Caco-2 (cell line): ENCODE data around the gene CUL4A. TPM values are rescaled to one million over a fixed set of nuclear protein-coding genes. Genes with fewer than 3 reads are reported as not detected.

ENCODE experiments used
- BruUV-seq: library from RNA; stranded (reverse); fragments of 400-500 nt; replicated peaks from 2 replicates; lab custom pipeline; 2021; lab: Mats Ljungman, UMichigan
- CTCF ChIA-PET: fragments of 300-600 bp; sonication (Branson Sonifier 250); formaldehyde crosslinking; loops from one replicate; lab custom pipeline; 2022; ENCODE audit warnings: antibody characterized with exemption; lab: Charles Lee
- POLR2A ChIA-PET: fragments of 300-600 bp; sonication (Branson Sonifier 250); formaldehyde crosslinking; loops from one replicate; lab custom pipeline; 2022; ENCODE audit warnings: antibody characterized with exemption; lab: Charles Lee
- DNase-seq, 2 experiments: peaks; one replicate each; pipeline versions ENCODE4 v3.0.0 to v3.0.0-alpha.2; 2020 to 2022
- H3K27me3 ChIP-seq: replicated peaks from 2 replicates; pipeline ENCODE4 v1.6.0; 2011; ENCODE audit warnings: low read length; ENCODE audit not compliant: control insufficient read depth, insufficient read depth
- H3K36me3 ChIP-seq: 2 replicates; pipeline ENCODE4 v1.5.1; 2011; ENCODE audit warnings: low read length; ENCODE audit not compliant: control insufficient read depth, insufficient read depth
- H3K4me1 ChIP-seq: fragments of 250-450 bp; sonication (Bioruptor Pico); 2 replicates; pipeline ENCODE4 v1.5.1; 2020; ENCODE audit warnings: mild to moderate bottlenecking
- H3K4me3 ChIP-seq: 2 replicates; pipeline ENCODE4 v1.5.1; 2011; ENCODE audit warnings: low read depth, mild to moderate bottlenecking, control low read depth, low read length
- H3K9me3 ChIP-seq: fragments of 250-450 bp; sonication (Bioruptor Pico); 2 replicates; pipeline ENCODE4 v1.5.1; 2020; ENCODE audit warnings: mild to moderate bottlenecking, moderate library complexity
- H3K27ac Mint-ChIP-seq: one replicate; pipeline ENCODE4 v1.8.0; 2022; ENCODE audit warnings: mixed read lengths; ENCODE audit not compliant: unreplicated experiment
- H3K27me3 Mint-ChIP-seq: one replicate; pipeline ENCODE4 v1.8.0; 2022; ENCODE audit warnings: mixed read lengths; ENCODE audit not compliant: insufficient read depth, unreplicated experiment
- H3K36me3 Mint-ChIP-seq: one replicate; pipeline ENCODE4 v1.8.0; 2022; ENCODE audit warnings: mild to moderate bottlenecking, mixed read lengths; ENCODE audit not compliant: insufficient read depth, unreplicated experiment
- H3K4me1 Mint-ChIP-seq: one replicate; pipeline ENCODE4 v1.8.0; 2022; ENCODE audit warnings: low read depth, mixed read lengths; ENCODE audit not compliant: unreplicated experiment
- H3K4me3 Mint-ChIP-seq: one replicate; pipeline ENCODE4 v1.8.0; 2022; ENCODE audit warnings: mild to moderate bottlenecking, moderate library complexity, mixed read lengths; ENCODE audit not compliant: unreplicated experiment
- H3K9me3 Mint-ChIP-seq: one replicate; pipeline ENCODE4 v1.8.0; 2022; ENCODE audit warnings: mixed read lengths; ENCODE audit not compliant: unreplicated experiment
- intact Hi-C: fragments of 100-400 bp; cut with micrococcal nuclease; formaldehyde crosslinking; loops from one replicate; pipeline ENCODE4 v1.10.0; 2022; ENCODE audit not compliant: unreplicated experiment
- total RNA-seq: library from RNA; stranded (reverse); gene quantifications from 2 replicates; pipeline ENCODE4 v1.2.3, GENCODE V29; 2022
- TF ChIP-seq, protein P1 (sequence below), 2 experiments: fragments of 200-600 bp in 1 of 2; IDR thresholded peaks; 1 replicate in 1 of 2; 2 replicates in 1 of 2; pipeline versions ENCODE4 v1.5.1 to v1.8.0; 2011 to 2022; ENCODE audit warnings: antibody characterized with exemption in 1 of 2, control low read depth in 1 of 2, inconsistent platforms in 1 of 2, low read depth in 1 of 2, low read length in 1 of 2, mild to moderate bottlenecking in 1 of 2, moderate library complexity in 1 of 2; ENCODE audit not compliant: insufficient read depth in 1 of 2, severe bottlenecking in 1 of 2, unreplicated experiment in 1 of 2

The CUL4A gene
- total RNA-seq, 1 experiment from 2014 or later, result 125 TPM

DNA sequence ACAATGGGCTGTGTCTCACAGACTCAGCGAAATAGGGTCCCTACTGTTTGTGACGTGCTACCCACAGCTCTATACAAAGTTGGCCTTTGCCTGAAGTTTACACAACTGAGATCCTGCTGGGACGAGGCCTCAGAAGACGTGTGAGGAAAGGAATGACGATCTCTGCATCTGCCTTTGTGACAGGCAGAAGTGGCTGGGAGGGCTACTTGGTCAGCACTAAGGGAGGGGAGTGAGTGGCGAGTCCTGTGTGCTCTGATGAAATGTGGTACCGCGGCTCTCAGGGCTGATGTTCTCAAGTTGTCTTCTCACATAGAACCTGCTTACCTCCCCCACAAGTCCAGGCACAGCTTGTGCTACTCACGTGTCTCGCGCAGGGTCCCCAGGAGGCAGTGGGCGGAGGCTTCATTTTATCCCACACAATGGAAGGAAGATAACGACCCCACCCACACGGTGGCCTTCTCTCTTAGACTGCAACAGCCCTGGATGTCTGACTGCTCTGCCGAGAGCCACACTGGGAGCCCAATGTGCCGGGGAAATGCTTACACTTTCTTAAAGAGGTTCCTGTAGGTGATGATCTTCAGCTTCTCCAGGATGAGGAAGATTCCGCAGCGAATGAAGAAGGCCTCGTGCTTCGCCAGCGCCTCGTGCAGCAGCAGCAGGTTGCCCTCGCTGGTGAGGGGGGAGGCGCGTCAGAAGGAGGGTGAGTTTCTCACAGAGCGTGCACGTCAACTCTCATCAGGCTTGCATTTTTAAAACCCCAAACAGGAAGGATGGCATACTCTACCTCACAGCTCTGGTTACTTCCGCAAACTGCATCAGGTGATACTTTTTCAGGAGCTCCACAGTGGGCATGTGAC, 29.8 kb upstream of the CUL4A start:
- H3K36me3 ChIP-seq, result peaks cover 10% of the 10 kb centered on the region
- Mint-ChIP-seq H3K27ac (no peak overlapping the region), H3K4me3 (no peak overlapping the region), H3K36me3 (peaks cover 80% of the 10 kb centered on the region), H3K27me3 (no peaks in the 10 kb centered on the region), H3K4me1 (no peaks in the 10 kb centered on the region), H3K9me3 (no peaks in the 10 kb centered on the region)
- H3K9me3 ChIP-seq, result no peaks in the 10 kb centered on the region
- ChIA-PET POLR2A (no interaction called here), CTCF (no interaction called here)
- TF ChIP-seq, protein P1, sequence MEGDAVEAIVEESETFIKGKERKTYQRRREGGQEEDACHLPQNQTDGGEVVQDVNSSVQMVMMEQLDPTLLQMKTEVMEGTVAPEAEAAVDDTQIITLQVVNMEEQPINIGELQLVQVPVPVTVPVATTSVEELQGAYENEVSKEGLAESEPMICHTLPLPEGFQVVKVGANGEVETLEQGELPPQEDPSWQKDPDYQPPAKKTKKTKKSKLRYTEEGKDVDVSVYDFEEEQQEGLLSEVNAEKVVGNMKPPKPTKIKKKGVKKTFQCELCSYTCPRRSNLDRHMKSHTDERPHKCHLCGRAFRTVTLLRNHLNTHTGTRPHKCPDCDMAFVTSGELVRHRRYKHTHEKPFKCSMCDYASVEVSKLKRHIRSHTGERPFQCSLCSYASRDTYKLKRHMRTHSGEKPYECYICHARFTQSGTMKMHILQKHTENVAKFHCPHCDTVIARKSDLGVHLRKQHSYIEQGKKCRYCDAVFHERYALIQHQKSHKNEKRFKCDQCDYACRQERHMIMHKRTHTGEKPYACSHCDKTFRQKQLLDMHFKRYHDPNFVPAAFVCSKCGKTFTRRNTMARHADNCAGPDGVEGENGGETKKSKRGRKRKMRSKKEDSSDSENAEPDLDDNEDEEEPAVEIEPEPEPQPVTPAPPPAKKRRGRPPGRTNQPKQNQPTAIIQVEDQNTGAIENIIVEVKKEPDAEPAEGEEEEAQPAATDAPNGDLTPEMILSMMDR (IDR thresholded peaks at IDR 0.05; ENCODE audit: insufficient read depth in 1 of 2, low read depth in 1 of 2, low read length in 1 of 2, severe bottlenecking in 1 of 2, unreplicated experiment in 1 of 2), result no peak
- DNase-seq, result no peak
- H3K4me3 ChIP-seq, result no peak overlapping the region
- H3K27me3 ChIP-seq, result no peaks in the 10 kb centered on the region
- BruUV-seq, result no TSS peak
- intact Hi-C loops, result no loop called here
- H3K4me1 ChIP-seq, result no peaks in the 10 kb centered on the region

DNA sequence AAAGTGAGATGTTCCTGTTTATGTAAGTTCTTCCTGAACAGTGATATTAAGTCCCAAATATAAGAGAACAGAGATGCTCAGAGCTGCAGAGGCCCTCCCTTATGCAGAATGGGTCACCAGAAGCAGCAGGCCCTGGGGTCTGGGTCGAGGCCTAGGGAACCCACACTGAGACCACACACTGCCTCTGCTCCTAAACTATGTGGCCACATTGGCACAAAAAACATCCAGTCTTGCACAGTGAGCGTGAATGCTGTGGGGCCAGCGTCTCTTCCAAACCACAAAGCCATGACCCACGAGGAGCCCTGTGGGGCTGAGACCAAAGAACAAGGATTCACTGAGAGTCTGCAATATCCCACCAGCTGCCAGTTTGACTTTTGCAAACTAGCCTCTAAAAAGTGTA, 27.4 kb upstream of the CUL4A start:
- ChIA-PET POLR2A (no interaction called here), CTCF (no interaction called here)
- Mint-ChIP-seq H3K27ac (no peak overlapping the region), H3K4me1 (peaks cover under 1% of the 10 kb centered on the region), H3K4me3 (no peak overlapping the region), H3K9me3 (no peaks in the 10 kb centered on the region), H3K27me3 (no peaks in the 10 kb centered on the region), H3K36me3 (peaks cover 73% of the 10 kb centered on the region)
- Histone ChIP-seq H3K9me3 (no peaks in the 10 kb centered on the region), H3K27me3 (no peaks in the 10 kb centered on the region), H3K36me3 (peaks cover 6% of the 10 kb centered on the region), H3K4me3 (no peak overlapping the region), H3K4me1 (no peaks in the 10 kb centered on the region)
- intact Hi-C loops, result no loop called here
- BruUV-seq, result no TSS peak
- no peak for DNase-seq
- TF ChIP-seq, protein P1 (IDR thresholded peaks at IDR 0.05; ENCODE audit: insufficient read depth in 1 of 2, low read depth in 1 of 2, low read length in 1 of 2, severe bottlenecking in 1 of 2, unreplicated experiment in 1 of 2), result no peak

GRCh38 chr13:113183450-113184129, 25.8 kb upstream of the CUL4A start:
- Histone ChIP-seq H3K27me3 (no peaks in the 10 kb centered on the region), H3K4me1 (no peaks in the 10 kb centered on the region), H3K36me3 (peaks cover 6% of the 10 kb centered on the region), H3K4me3 (no peak overlapping the region), H3K9me3 (no peaks in the 10 kb centered on the region)
- ChIA-PET CTCF (interaction anchor here (0.8 kb wide), 1 partner anchor 241 kb away, joined by 3 read pairs; no protein-coding TSS in a partner anchor), POLR2A (interaction anchor here (0.6 kb wide), 1 partner anchor 110 kb away, joined by 3 read pairs; no protein-coding TSS in a partner anchor)
- DNase-seq, result no peak
- H3K4me1 Mint-ChIP-seq, result peaks cover 11% of the 10 kb centered on the region
- intact Hi-C loops, result no loop called here
- no peak overlapping the region for H3K4me3 Mint-ChIP-seq
- TF ChIP-seq, protein P1 (IDR thresholded peaks at IDR 0.05; ENCODE audit: insufficient read depth in 1 of 2, low read depth in 1 of 2, low read length in 1 of 2, severe bottlenecking in 1 of 2, unreplicated experiment in 1 of 2), result no peak
- no TSS peak for BruUV-seq
- H3K27me3 Mint-ChIP-seq, result no peaks in the 10 kb centered on the region
- no peaks in the 10 kb centered on the region for H3K9me3 Mint-ChIP-seq
- peaks cover 79% of the 10 kb centered on the region for H3K36me3 Mint-ChIP-seq
- no peak overlapping the region for H3K27ac Mint-ChIP-seq
